8988T (cell line): ENCODE data around the gene FSHR.

ENCODE experiments used
- DNase-seq: peaks from one replicate; pipeline ENCODE4 v3.0.0; 2011

FSHR gene, protein sequence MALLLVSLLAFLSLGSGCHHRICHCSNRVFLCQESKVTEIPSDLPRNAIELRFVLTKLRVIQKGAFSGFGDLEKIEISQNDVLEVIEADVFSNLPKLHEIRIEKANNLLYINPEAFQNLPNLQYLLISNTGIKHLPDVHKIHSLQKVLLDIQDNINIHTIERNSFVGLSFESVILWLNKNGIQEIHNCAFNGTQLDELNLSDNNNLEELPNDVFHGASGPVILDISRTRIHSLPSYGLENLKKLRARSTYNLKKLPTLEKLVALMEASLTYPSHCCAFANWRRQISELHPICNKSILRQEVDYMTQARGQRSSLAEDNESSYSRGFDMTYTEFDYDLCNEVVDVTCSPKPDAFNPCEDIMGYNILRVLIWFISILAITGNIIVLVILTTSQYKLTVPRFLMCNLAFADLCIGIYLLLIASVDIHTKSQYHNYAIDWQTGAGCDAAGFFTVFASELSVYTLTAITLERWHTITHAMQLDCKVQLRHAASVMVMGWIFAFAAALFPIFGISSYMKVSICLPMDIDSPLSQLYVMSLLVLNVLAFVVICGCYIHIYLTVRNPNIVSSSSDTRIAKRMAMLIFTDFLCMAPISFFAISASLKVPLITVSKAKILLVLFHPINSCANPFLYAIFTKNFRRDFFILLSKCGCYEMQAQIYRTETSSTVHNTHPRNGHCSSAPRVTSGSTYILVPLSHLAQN

DNA sequence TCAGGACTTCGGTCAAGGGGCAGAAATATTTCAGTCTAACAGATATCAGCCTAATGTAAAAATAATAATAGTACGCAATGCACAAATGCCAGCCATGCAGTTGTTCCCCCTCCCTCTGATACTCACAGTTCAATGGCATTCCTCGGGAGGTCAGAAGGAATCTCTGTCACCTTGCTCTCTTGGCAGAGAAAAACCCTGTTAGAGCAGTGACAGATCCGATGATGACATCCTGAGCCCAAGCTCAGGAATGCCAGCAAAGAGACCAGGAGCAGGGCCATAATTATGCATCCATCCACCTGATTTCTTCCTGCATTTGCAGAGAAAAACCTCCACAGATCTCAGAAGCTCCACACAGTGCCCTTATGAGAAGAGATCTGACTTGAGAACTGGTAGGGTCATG is at the start of gene FSHR:
Gene FSHR (minus strand): TSS at position 376 of the 400 bp plus-strand sequence. CDS start 98 bp downstream, at position 278.
- no peak for DNase-seq

DNA sequence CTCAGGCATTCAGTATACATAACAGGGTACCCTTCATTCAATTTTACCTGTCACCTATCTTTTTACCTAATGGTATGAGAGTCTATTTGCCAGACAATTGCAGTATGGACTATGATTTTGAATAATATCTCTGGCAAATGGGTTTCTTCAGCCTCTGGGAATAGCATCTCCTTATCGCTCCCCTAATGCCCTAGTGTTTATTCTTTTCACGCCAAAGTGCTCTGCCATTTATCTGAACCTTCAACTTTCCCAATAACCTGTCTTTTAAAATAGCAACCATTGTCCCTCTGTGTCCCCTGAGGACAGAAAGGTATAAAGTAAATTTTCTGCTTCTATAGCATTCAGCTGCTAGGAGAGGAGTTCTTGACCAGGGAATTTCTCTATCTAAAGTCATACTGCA is 45.0 kb upstream of the FSHR start:
- DNase-seq: no peak

DNA sequence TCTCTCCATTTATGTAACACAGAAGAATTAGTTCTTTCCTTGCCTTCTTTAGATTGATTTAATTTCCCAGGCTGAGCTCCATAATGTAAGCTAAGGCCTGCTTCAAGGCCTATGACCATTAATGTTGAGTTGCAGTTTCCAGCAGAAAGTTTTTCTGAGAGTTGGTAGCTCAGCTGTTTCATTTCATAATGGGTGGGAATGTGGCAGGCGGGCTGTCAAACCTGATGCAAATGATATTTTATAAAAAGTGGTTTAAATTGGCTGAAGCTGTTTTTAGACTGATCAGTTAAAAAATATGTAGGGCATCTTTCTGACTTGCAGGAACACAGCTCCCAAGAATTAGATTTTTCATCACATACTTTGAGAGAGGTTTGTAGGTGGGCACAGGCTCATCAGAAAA is 40.4 kb upstream of the FSHR start:
- no peak for DNase-seq

DNA sequence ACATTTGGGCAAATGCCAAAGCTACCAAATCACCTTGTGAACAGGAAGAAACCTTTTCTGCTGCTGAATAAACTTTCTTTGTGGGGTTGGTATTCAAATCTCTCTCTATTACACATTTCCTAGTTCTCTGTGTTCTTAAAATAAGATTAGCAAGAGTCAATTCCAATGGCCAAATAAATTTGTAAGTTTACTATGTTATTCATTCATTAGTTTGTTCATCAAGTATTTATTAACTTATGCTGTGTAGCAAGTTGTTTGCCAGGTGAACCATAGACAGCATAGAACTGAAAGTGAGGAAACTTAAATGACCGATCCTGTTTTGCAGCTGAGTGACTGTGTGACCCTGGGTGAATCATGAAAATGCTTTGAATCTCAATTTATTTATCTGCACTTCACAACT is 37.7 kb upstream of the FSHR start:
- no peak for DNase-seq

DNA sequence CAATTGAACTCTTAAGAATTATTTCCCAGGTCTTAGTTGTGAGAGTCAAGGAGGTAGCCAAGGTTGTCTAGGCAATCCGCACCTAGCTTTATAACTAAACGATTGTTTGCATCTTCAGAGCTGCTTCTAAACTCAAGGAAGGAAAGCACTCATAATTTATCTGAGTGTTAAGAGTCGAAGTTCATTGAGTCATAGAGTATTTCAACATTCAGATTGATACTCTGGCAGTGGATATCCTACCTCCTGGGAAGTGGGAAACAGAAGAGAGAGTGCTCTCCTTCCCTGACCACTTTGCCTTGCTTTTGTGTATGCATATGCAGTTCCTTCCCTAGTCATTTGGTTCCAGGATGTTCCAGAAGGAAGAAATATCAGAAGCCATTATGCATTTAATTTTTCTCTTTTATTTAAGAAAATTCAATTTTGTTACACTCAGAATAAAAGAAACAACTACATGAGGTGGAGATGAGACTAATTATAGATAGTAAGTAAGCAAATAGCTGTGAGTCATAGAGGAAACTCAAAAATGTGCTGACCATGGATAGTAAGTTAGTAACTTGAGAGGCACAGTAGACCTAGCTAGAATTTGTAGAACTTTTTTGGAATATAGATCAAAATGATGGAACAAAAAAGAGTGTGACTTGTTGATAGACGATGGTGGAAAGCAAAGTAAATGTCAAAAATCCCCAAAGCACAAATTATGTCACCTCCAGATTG is 35.4 kb upstream of the FSHR start:
- no peak for DNase-seq

DNA sequence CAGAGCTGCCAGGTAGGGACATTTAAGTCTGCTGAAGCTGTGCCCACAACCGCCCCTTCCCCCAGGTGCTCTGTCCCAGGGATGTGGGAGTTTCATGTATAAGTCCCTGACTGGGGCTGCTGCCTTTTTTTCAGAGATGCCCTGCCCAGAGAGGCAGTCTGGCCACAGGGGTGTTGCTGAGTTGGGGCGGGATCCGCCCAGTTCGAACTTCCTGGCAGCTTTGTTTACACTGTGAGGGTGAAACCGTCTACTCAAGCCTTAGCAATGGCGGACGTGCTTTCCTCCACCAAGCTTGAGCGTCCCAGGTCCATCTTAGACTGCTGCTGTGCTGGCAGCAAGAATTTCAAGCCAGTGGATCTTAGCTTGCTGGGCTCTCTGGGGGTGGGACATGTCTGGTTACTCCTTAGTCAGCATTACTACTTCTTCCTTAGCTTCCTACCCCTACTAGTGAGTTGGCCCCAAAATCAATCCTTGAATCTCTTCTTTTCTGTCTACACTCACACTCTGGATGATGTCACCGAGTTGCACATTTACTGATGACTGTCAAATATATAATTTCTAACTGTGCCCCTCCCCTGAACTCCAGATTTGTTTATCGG is 31.8 kb upstream of the FSHR start:
- no peak for DNase-seq

DNA sequence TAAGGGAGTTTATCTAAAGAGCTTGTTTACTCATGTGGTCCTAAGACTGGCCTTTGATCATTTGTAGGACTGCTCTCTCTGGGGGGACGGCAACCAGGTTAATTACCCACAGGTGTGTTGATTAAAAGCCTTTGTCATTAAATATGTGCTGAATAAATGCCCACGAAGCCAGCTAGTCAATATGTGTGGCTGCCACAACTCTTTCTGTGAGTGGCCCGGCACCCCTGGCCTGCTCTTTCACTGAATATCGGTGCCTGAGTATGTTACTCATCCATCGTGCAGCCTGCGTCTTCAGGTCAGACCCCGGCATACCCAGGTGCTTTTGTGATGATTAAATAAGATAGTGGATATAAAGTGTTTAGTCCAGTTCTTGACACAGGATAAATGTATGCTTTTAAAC is 24.3 kb upstream of the FSHR start:
- no peak for DNase-seq

DNA sequence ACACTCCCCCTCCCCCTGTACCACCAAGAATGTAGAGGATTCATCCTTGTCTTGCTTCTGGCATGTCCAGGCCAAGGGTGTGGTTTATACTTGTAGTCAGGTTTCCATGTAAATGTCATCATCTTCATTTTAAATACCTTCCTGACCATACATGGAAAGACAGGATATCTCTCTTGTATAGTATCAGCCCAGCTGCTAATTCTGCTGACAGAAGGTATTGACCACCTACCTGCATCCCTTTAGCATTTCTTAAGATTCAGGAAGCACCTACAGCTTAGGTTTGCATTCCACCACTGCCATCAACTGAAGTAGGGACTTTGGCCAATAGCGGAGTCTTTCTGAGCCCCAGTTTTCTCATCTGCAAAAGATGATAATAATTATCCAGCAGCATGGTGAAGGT is 22.9 kb upstream of the FSHR start:
- DNase-seq: no peak

DNA sequence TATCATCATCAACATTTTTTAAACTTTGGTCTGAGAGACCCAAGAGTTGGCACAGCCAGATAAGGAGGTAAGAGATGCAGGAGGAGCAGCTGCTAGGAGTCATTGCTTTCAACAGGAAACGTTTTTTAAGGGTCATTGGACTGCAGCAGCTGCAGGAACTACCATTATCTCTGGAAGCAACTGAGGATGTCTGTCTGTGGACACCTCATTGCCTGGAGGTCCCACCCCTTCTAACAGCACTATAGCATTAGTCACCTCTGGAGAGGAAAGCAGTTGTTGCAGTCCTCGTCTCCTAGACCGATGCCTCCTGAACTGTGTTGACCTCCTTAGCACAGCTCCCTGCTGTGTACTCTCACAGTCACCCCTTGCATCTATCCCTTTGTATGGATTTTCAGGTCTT is 21.5 kb upstream of the FSHR start:
- no peak for DNase-seq

DNA sequence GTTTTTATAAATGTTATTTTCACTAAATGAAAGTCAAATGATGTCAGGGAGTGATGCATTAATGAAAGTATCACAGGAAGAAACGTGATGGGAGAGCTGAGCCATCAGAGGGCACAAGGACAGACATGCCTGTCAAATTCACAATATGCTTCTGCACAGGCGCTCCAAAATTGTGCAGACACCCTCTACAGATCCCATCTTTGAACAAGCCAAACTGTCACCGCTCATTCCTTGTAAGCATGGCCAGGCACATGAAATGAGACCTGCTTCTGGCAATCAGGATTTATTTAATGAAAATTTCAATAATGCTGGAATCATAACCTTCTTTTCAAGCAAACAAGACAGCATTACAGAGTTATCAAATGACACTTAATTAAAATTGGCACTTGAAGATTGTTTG is 20.4 kb upstream of the FSHR start:
- DNase-seq: no peak

DNA sequence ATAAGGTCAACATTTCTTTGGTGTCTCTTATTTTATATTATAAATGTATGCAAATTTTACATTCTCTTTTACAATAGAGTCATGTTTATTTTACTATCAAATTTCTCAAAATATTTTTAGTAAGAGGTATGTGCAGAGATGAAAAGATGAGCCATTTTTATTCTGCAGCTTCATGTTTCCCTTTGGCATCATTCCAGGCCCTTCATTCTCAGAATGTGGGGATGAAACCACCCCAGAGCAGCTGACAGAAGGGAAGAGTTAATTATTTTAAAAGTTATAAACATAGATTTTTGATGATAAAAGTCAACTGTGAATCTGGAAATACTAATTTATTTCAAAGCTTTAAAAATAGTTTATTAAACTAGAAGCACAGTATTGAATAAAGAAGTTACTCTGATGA is 12.8 kb upstream of the FSHR start:
- no peak for DNase-seq

DNA sequence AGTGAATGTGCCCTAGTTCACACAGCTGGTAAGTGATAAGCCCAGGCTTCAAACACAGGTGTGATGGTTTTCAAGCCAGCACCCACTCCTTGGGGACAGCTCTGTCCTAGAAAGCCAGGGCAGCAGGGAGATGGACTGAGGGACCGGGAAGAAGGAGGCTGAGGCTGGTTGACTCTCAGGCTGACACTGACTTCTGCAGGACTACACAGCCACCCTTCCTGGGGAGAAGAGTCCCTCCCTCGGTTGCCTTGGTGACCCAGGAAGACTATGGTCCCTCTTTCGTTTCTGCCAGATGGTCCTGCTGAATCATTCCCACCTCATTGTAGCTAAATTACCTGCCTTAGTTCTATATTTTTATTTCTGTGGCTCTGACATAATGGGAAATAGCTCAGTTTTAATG is 11.3 kb upstream of the FSHR start:
- no peak for DNase-seq

DNA sequence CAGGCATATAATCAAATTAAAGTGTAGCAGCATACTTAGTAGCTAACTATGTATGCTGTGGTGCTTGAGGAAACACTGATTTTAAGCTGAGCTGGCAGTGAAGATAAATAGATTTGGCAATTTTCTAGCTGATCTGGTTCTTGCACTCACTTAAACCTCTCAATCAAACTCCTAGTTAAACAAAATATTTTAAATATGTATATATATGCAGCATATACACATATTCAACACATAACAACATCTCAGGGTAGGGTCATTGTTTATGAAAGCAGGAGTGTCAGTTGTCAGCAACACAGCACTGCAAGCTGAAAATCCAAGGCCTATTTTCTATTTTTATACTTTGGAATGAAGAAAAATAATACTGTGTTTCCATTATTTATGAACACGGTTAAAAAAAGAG is 10.4 kb upstream of the FSHR start:
- DNase-seq: no peak

DNA sequence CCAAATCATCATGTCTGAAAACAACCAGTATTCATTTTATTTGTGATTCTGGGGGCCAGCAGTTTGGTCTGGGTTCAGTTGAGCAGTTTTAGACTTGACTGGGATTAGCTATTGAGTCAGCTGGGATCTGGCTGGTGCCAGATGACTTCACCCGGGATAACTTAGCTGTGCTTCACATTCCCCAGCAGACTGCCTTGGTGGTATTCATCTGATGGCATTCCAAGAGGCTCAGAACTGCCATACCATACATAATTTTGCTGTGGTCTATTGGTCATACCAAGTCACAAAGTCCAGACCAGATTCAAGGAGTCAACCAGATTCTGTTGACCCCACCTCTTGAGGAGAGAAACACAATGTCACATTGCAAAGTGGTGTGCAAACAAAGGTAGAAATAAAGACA is 7.8 kb upstream of the FSHR start:
- DNase-seq: no peak

DNA sequence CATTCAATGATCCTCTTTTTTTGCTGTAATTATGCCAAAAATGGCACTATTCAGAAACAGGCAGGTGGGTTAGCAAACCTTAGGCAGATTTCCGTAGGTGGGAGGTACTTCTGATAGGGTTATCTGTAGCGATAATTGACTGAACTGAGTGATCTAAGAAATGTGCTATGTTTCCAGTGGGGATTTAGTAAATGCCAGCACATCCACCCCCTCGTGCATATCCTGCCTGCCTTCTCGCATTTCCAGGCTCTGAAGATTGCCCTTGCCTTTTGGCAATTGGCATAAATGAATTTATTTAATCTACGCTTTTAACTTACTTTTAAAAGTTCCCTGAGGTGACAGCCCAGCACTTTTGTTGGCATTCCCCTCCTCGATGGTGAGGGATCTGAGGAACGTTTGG is 576 bp upstream of the FSHR start:
- DNase-seq: no peak

DNA sequence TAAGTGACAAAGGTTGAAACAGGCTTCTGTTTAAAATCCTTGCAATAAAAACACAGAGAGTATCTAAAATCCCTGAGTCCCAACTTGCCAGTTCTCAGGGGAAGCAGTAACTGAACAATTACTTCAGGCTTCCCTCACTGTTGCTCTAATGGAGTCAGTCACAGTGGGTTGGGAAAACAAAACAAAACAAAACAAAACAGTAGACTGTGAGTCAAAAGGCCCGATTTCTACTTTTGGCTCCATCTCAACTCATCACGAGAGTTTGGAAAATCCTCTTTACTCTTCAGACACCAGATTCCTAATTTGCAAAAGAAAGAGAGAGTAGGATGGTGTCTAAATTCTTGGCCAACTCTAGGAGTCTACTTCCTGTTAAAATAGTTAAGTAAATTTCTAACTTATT is 1.1 kb downstream of the FSHR start:
- no peak for DNase-seq

DNA sequence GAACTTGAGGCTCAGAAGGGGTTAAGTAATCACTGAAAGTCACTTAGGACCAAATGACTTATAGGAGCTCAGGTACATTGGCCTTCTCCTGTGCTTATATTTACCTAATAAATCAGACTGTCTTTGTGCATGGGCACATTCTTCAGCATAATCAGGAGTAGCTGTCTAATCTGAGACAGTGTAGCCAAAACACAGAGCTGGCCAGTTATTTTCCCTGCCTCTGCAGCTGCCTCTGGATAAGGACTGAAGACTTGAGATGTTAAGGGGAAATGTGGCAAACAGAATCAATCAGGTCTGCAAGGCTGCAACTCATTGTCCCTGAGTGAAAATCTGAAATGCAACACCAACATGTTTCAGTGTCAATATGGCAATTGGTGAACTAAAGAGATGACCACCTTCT is 1.5 kb downstream of the FSHR start:
- DNase-seq: no peak

DNA sequence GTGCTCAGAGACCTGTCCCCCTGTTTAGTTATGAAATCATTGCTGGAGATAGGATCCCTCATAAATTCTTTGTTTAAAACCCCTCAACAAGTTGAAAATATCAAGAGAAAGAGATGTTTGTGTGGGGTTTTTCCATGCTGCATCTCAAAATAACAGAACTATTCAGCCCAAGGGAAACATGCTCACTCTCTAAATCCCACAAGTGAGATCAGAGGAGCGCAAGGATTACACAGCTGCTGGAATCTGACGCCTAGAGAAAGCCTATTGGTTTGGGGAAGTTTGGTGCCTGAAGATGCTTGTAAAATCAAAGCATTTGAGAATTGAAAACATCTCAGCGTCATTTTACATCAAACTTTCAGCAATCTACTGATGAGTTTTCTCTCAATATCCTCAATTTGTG is 7.9 kb downstream of the FSHR start:
- DNase-seq: no peak

DNA sequence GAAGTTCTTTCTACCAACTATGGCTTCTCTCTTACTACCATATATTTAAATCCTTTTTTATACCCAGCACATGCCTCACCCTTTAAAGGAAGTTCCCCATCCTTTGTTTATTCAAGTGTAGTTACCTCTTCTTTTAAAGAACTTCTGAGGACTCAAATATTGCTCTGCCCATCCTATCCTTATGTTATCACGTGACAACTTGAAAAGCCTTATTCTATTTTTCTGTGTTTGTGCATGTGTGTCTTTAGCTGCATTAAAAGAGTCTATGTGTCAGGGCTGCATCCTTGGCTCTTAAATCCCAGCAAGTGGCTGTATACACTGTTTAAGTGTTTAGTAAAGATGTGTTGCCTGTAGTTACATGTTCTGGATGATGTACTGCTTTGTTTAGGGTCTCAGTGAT is 22.5 kb downstream of the FSHR start:
- no peak for DNase-seq

DNA sequence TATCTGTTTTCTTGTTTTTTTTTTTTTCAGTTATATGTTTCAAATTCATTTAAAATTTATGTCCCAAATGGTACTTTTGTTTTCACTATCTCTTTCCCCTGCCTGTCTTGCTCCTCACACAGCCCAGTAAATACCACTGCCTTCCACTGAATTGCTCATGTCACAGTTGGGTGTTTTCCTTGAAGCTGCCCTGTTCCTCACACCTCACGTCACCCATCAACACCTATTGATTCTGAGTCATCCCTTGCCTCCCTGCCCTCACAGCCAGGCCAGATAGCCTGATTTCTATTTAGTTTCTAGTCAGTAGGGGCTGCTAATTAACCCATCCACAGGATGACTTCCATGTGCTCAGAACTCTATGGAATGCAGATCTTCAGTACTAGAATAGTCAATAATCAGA is 25.3 kb downstream of the FSHR start:
- no peak for DNase-seq

DNA sequence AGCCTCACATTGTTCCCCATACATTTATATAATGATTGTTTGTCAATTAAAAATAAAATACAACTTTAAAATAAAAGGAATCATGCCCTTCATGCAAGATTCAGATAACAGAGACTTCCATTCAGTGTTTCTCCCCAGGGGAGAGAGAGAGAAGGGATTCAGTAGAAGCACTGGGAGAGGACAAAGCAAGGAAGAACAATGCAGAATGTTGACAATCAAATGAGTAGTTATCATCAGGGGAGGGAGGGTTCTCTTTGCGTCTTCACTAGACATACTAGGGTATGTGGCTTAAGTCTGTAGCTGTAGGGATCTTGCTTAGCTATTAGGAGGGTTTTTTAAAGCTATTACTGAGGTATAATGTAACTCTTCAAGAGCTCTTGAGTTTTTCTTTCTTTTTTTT is 30.7 kb downstream of the FSHR start:
- no peak for DNase-seq

DNA sequence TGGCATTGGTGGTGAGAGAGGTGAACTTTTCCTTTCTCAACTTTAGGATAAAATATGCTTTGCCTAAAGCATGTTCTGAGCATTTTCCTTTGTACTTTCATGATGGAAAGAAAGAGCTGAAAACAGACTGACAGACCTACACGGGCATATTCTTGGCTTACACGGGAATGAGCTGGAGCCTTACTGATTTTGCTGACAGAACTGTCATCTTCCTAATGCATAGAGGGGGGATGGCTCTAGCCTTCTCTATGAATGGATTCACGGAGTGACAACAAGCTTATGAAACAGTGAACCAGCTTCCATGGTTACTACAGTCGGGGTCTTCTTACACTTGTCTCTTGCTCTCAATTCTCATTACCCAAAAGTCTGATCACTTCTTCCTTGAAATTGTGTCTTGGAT is 32.2 kb downstream of the FSHR start:
- DNase-seq: no peak

DNA sequence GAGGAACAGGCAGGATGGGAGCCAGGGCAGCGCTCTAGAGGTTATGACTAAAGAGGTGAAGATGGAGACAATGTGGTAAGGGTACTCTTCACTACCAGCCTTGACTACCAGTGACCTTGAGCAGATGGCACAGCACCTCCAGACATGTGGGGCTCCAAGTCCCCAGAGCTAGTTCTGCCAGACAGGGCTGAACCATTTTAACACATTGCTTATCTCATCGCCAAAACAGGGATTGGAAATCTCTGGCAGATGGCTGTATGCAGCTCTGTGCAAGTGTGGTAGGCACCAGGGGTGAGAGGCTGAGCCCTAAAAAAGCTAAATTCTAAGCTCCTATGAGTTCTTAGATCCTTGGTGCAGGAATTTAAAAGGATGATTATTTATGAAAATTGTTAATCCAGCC is 41.3 kb downstream of the FSHR start:
- no peak for DNase-seq

DNA sequence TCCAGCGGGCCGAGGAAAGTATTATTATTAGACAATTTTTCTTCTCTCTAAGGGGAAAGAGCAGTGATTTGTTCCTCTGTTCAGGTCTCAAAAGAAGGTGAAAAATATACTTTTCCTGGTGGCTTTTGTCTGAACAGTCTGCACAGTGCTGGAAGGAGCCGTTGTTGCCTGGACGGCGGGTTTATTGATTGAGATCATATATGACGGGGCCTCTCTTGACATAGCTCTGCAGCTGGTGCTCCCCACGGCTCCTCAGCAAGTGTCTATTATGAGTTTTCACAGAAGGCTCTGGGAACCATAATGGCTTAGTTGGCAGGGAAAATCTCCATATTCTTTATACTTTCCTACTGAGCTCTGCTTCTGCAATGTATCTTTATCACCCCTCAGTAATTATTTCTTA is 42.9 kb downstream of the FSHR start:
- no peak for DNase-seq
